NCI-H446 (cell line): ENCODE data around the gene TNNC2.

ENCODE experiments used
- DNase-seq, 2 experiments: peaks; one replicate each; lab custom pipeline; 2025; lab: John Stamatoyannopoulos, UW

The TNNC2 gene

GRCh38 chr20:45781391-45781931, 45.7 kb downstream of the TNNC2 start:
- no peak for DNase-seq

- DNase-seq = no peak
Measured at GRCh38 chr20:45780159-45780558, 47.0 kb downstream of the TNNC2 start.

- no peak for DNase-seq
Measured at GRCh38 chr20:45779011-45779915, 47.8 kb downstream of the TNNC2 start.

GRCh38 chr20:45776931-45777330, 50.2 kb downstream of the TNNC2 start:
- DNase-seq = no peak

- DNase-seq = no peak
Measured at GRCh38 chr20:45775411-45775810, 51.7 kb downstream of the TNNC2 start.

- no peak for DNase-seq
Measured at GRCh38 chr20:45774945-45775344, 52.2 kb downstream of the TNNC2 start.
